Activated effector memory CD4-positive, alpha-beta T cell treated with anti-CD3 and anti-CD28 coated beads, Interleukin-2, amount 50 U/mL, for 16 hours (primary cell): ENCODE measurements around the gene PCDHA4.
"Not testable (repeated sequence)": the region's sequence is repeated elsewhere in the genome, so short reads cannot be mapped to it uniquely, and the experiment has no call there.

Experiments used
- DNase-seq: peaks from one replicate; pipeline ENCODE4 v3.0.0-alpha.2; 2020

The PCDHA4 gene

GRCh38 chr5:140822281-140822629 is 15.4 kb downstream of the PCDHA4 start:
- no peak for DNase-seq

GRCh38 chr5:140822969-140823368 is 16.1 kb downstream of the PCDHA4 start:
- DNase-seq: not testable (repeated sequence)

- no peak for DNase-seq
Observed at GRCh38 chr5:140823475-140823874, 16.6 kb downstream of the PCDHA4 start.

GRCh38 chr5:140827704-140828361 is 21.0 kb downstream of the PCDHA4 start, which contains the start of gene PCDHA6:
Gene PCDHA6, plus strand, starts transcription at chr5:140827960. Its CDS starts 132 bp downstream, at chr5:140828092.
- DNase-seq: no peak

GRCh38 chr5:140828362-140828737 is 21.5 kb downstream of the PCDHA4 start:
- DNase-seq: no peak

GRCh38 chr5:140829511-140830501 is 22.9 kb downstream of the PCDHA4 start:
- not testable (repeated sequence) for DNase-seq

- no peak for DNase-seq
Observed at GRCh38 chr5:140833993-140834392, 27.1 kb downstream of the PCDHA4 start, which contains the start of gene PCDHA7. Gene PCDHA7, plus strand, starts transcription at chr5:140834269. Its CDS starts 115 bp downstream, at chr5:140834384.

- DNase-seq: not testable (repeated sequence)
Observed at GRCh38 chr5:140834439-140835008, 27.7 kb downstream of the PCDHA4 start.

- DNase-seq: no peak
Observed at GRCh38 chr5:140835622-140836510, 29.0 kb downstream of the PCDHA4 start.

- DNase-seq: no peak
Observed at GRCh38 chr5:140840978-140841962, 34.4 kb downstream of the PCDHA4 start, which contains the start of gene PCDHA8. Gene PCDHA8, plus strand, starts transcription at chr5:140841187. Its CDS starts 135 bp downstream, at chr5:140841322.

GRCh38 chr5:140842798-140843733 is 36.2 kb downstream of the PCDHA4 start:
- no peak for DNase-seq

GRCh38 chr5:140848139-140849102 is 41.6 kb downstream of the PCDHA4 start, which contains the start of gene PCDHA9:
Gene PCDHA9, plus strand, starts transcription at chr5:140848382. Its CDS starts 114 bp downstream, at chr5:140848496.
- DNase-seq: not testable (repeated sequence)

GRCh38 chr5:140849831-140850634 is 43.2 kb downstream of the PCDHA4 start:
- DNase-seq: not testable (repeated sequence)

GRCh38 chr5:140855772-140856674 is 49.2 kb downstream of the PCDHA4 start, which contains the start of gene PCDHA10:
Gene PCDHA10, plus strand, starts transcription at chr5:140855897. Its CDS starts 152 bp downstream, at chr5:140856049.
- no peak for DNase-seq

- no peak for DNase-seq
Observed at GRCh38 chr5:140857177-140857986, 50.5 kb downstream of the PCDHA4 start.

- no peak for DNase-seq
Observed at GRCh38 chr5:140857987-140858240, 51.0 kb downstream of the PCDHA4 start.
